Activated naive CD4-positive, alpha-beta T cell treated with anti-CD3 and anti-CD28 coated beads, Interleukin-2, amount 10 ng/mL, durations not matched to agents 7 days and 5 days (primary cell): ENCODE measurements around the gene ST3GAL3.

ENCODE experiments used
- CTCF ChIA-PET: fragments of 350-600 bp; sonication (Branson Sonifier 250); formaldehyde crosslinking; loops from one replicate; lab custom pipeline; 2021; ENCODE audit warnings: antibody characterized with exemption; lab: Charles Lee
- DNase-seq: peaks from one replicate; pipeline ENCODE4 v3.0.0-alpha.2; 2020
- H3K27ac Mint-ChIP-seq: one replicate; pipeline ENCODE4 v1.8.0; 2021; ENCODE audit warnings: mild to moderate bottlenecking, moderate library complexity, mixed read lengths
- H3K27me3 Mint-ChIP-seq: one replicate; pipeline ENCODE4 v1.8.0; 2021; ENCODE audit warnings: mild to moderate bottlenecking, mixed read lengths
- H3K36me3 Mint-ChIP-seq: one replicate; pipeline ENCODE4 v1.8.0; 2021; ENCODE audit warnings: mixed read lengths
- H3K4me1 Mint-ChIP-seq: one replicate; pipeline ENCODE4 v1.8.0; 2021; ENCODE audit warnings: mixed read lengths
- H3K4me3 Mint-ChIP-seq: one replicate; pipeline ENCODE4 v1.8.0; 2021; ENCODE audit warnings: mild to moderate bottlenecking, moderate library complexity, mixed read lengths
- H3K9me3 Mint-ChIP-seq: one replicate; pipeline ENCODE4 v1.8.0; 2021; ENCODE audit warnings: mixed read lengths

ST3GAL3 gene

GRCh38 chr1:43707190-43708001 is at the start of gene ST3GAL3:
TSS of gene ST3GAL3 (plus strand) at chr1:43707536. CDS start at chr1:43736263, 28,727 bp downstream.
- Mint-ChIP-seq H3K4me3 (peak within 1 kb of the TSS; percentile 87), H3K27ac (peak within 1 kb of the TSS; percentile 82), H3K4me1 (peaks cover 40% of the 10 kb centered on the region), H3K27me3 (no peaks in the 10 kb centered on the region), H3K36me3 (peaks cover 36% of the 10 kb centered on the region), H3K9me3 (no peaks in the 10 kb centered on the region)
- DNase-seq, result peak; percentile 96
- CTCF ChIA-PET, result interaction anchor here (1.4 to 2.5 kb wide), 3 partner anchors 11 to 228 kb away, joined by 5 to 8 read pairs (median 5); no protein-coding TSS in a partner anchor

GRCh38 chr1:43659212-43660166 is 47.8 kb upstream of the ST3GAL3 start:
- CTCF ChIA-PET, result no interaction called here
- Mint-ChIP-seq H3K27me3 (no peaks in the 10 kb centered on the region), H3K4me1 (no peaks in the 10 kb centered on the region), H3K4me3 (no peak overlapping the region), H3K9me3 (no peaks in the 10 kb centered on the region), H3K27ac (no peak overlapping the region), H3K36me3 (peaks cover 53% of the 10 kb centered on the region)
- no peak for DNase-seq

- H3K4me3 Mint-ChIP-seq, result no peak overlapping the region
- H3K9me3 Mint-ChIP-seq, result no peaks in the 10 kb centered on the region
- H3K4me1 Mint-ChIP-seq, result no peaks in the 10 kb centered on the region
- no peak for DNase-seq
- CTCF ChIA-PET, result no interaction called here
- H3K27ac Mint-ChIP-seq, result no peak overlapping the region
- peaks cover 55% of the 10 kb centered on the region for H3K36me3 Mint-ChIP-seq
- no peaks in the 10 kb centered on the region for H3K27me3 Mint-ChIP-seq
These were observed 47.0 kb upstream of the ST3GAL3 start for GRCh38 chr1:43660355-43660754.

GRCh38 chr1:43664369-43664768 is 43.0 kb upstream of the ST3GAL3 start:
- Mint-ChIP-seq H3K4me1 (no peaks in the 10 kb centered on the region), H3K27me3 (no peaks in the 10 kb centered on the region), H3K27ac (no peak overlapping the region), H3K9me3 (no peaks in the 10 kb centered on the region), H3K36me3 (peaks cover 78% of the 10 kb centered on the region), H3K4me3 (no peak overlapping the region)
- no peak for DNase-seq
- CTCF ChIA-PET, result no interaction called here

GRCh38 chr1:43666608-43667007 is 40.7 kb upstream of the ST3GAL3 start:
- Mint-ChIP-seq H3K36me3 (peaks cover 77% of the 10 kb centered on the region), H3K27ac (no peak overlapping the region), H3K9me3 (no peaks in the 10 kb centered on the region), H3K4me3 (no peak overlapping the region), H3K4me1 (no peaks in the 10 kb centered on the region), H3K27me3 (no peaks in the 10 kb centered on the region)
- CTCF ChIA-PET, result interaction anchor here (1.2 kb wide), 1 partner anchor 268 kb away, joined by 4 read pairs; no protein-coding TSS in a partner anchor
- DNase-seq, result no peak

GRCh38 chr1:43668956-43669355 is 38.4 kb upstream of the ST3GAL3 start:
- H3K4me3 Mint-ChIP-seq, result no peak overlapping the region
- no peak for DNase-seq
- no peak overlapping the region for H3K27ac Mint-ChIP-seq
- H3K27me3 Mint-ChIP-seq, result no peaks in the 10 kb centered on the region
- CTCF ChIA-PET, result no interaction called here
- H3K4me1 Mint-ChIP-seq, result no peaks in the 10 kb centered on the region
- no peaks in the 10 kb centered on the region for H3K9me3 Mint-ChIP-seq
- H3K36me3 Mint-ChIP-seq, result peaks cover 75% of the 10 kb centered on the region

GRCh38 chr1:43669878-43670277 is 37.5 kb upstream of the ST3GAL3 start:
- CTCF ChIA-PET, result no interaction called here
- no peaks in the 10 kb centered on the region for H3K4me1 Mint-ChIP-seq
- H3K27me3 Mint-ChIP-seq, result no peaks in the 10 kb centered on the region
- DNase-seq, result no peak
- H3K9me3 Mint-ChIP-seq, result no peaks in the 10 kb centered on the region
- no peak overlapping the region for H3K27ac Mint-ChIP-seq
- no peak overlapping the region for H3K4me3 Mint-ChIP-seq
- peaks cover 69% of the 10 kb centered on the region for H3K36me3 Mint-ChIP-seq

GRCh38 chr1:43671193-43671592 is 36.1 kb upstream of the ST3GAL3 start:
- H3K36me3 Mint-ChIP-seq, result peaks cover 64% of the 10 kb centered on the region
- H3K27me3 Mint-ChIP-seq, result no peaks in the 10 kb centered on the region
- H3K4me1 Mint-ChIP-seq, result no peaks in the 10 kb centered on the region
- no peaks in the 10 kb centered on the region for H3K9me3 Mint-ChIP-seq
- no peak for DNase-seq
- CTCF ChIA-PET, result no interaction called here
- no peak overlapping the region for H3K4me3 Mint-ChIP-seq
- no peak overlapping the region for H3K27ac Mint-ChIP-seq

GRCh38 chr1:43671626-43672330 is 35.6 kb upstream of the ST3GAL3 start:
- CTCF ChIA-PET, result no interaction called here
- Mint-ChIP-seq H3K4me1 (no peaks in the 10 kb centered on the region), H3K27me3 (no peaks in the 10 kb centered on the region), H3K9me3 (no peaks in the 10 kb centered on the region), H3K27ac (no peak overlapping the region), H3K4me3 (no peak overlapping the region), H3K36me3 (peaks cover 58% of the 10 kb centered on the region)
- no peak for DNase-seq

GRCh38 chr1:43673261-43673660 is 34.1 kb upstream of the ST3GAL3 start:
- Mint-ChIP-seq H3K4me1 (no peaks in the 10 kb centered on the region), H3K36me3 (peaks cover 49% of the 10 kb centered on the region), H3K4me3 (no peak overlapping the region), H3K27ac (no peak overlapping the region), H3K9me3 (no peaks in the 10 kb centered on the region), H3K27me3 (no peaks in the 10 kb centered on the region)
- DNase-seq, result no peak
- CTCF ChIA-PET, result no interaction called here

GRCh38 chr1:43678940-43679339 is 28.4 kb upstream of the ST3GAL3 start:
- no peak for DNase-seq
- Mint-ChIP-seq H3K27ac (peak overlapping the region; percentile 20), H3K4me3 (no peak overlapping the region), H3K36me3 (peaks cover 20% of the 10 kb centered on the region), H3K27me3 (no peaks in the 10 kb centered on the region), H3K4me1 (no peaks in the 10 kb centered on the region), H3K9me3 (no peaks in the 10 kb centered on the region)
- CTCF ChIA-PET, result no interaction called here

- Mint-ChIP-seq H3K9me3 (no peaks in the 10 kb centered on the region), H3K27me3 (no peaks in the 10 kb centered on the region), H3K36me3 (peaks cover 48% of the 10 kb centered on the region), H3K4me1 (no peaks in the 10 kb centered on the region), H3K27ac (no peak overlapping the region), H3K4me3 (no peak overlapping the region)
- CTCF ChIA-PET, result no interaction called here
- no peak for DNase-seq
These were observed 23.8 kb upstream of the ST3GAL3 start for GRCh38 chr1:43683560-43683959.

GRCh38 chr1:43686801-43687200 is 20.5 kb upstream of the ST3GAL3 start:
- H3K27ac Mint-ChIP-seq, result peak overlapping the region; percentile 1
- no peak overlapping the region for H3K4me3 Mint-ChIP-seq
- no peak for DNase-seq
- H3K4me1 Mint-ChIP-seq, result no peaks in the 10 kb centered on the region
- CTCF ChIA-PET, result interaction anchor here (0.6 kb wide), 1 partner anchor 32 kb away, joined by 3 read pairs; no protein-coding TSS in a partner anchor
- no peaks in the 10 kb centered on the region for H3K27me3 Mint-ChIP-seq
- peaks cover 60% of the 10 kb centered on the region for H3K36me3 Mint-ChIP-seq
- no peaks in the 10 kb centered on the region for H3K9me3 Mint-ChIP-seq
